Kidney capillary endothelial cell (primary cell): ENCODE results near the gene ARHGAP15.
"Not testable (repeated sequence)": the region's sequence is repeated elsewhere in the genome, so short reads cannot be mapped to it uniquely, and the experiment has no call there.

Experiments
- DNase-seq: peaks from one replicate; pipeline ENCODE4 v3.0.0-alpha.2; 2018; ENCODE audit warnings: low spot score

The ARHGAP15 gene

GRCh38 chr2:143128681-143129580, at the start of gene ARHGAP15:
Gene ARHGAP15, plus strand, starts transcription at chr2:143129419.
- DNase-seq: no peak

GRCh38 chr2:143081616-143082015, 47.6 kb upstream of the ARHGAP15 start:
- DNase-seq: no peak

GRCh38 chr2:143083636-143084035, 45.6 kb upstream of the ARHGAP15 start:
- peak; percentile 78 for DNase-seq

- DNase-seq: no peak
Measured at GRCh38 chr2:143084462-143084861, 44.8 kb upstream of the ARHGAP15 start.

GRCh38 chr2:143085125-143085784, 44.0 kb upstream of the ARHGAP15 start:
- DNase-seq: no peak

- DNase-seq: no peak
Measured at GRCh38 chr2:143087033-143087432, 42.2 kb upstream of the ARHGAP15 start.

- DNase-seq: no peak
Measured at GRCh38 chr2:143088388-143088787, 40.8 kb upstream of the ARHGAP15 start.

- not testable (repeated sequence) for DNase-seq
Measured at GRCh38 chr2:143089520-143089919, 39.7 kb upstream of the ARHGAP15 start.

- DNase-seq: peak; percentile 58
Measured at GRCh38 chr2:143110758-143111428, 18.3 kb upstream of the ARHGAP15 start.

- no peak for DNase-seq
Measured at GRCh38 chr2:143117225-143117624, 12.0 kb upstream of the ARHGAP15 start.

GRCh38 chr2:143121079-143121478, 8.1 kb upstream of the ARHGAP15 start:
- no peak for DNase-seq

GRCh38 chr2:143121957-143122356, 7.3 kb upstream of the ARHGAP15 start:
- DNase-seq: no peak

- no peak for DNase-seq
Measured at GRCh38 chr2:143123911-143124310, 5.3 kb upstream of the ARHGAP15 start.

- DNase-seq: no peak
Measured at GRCh38 chr2:143124445-143124844, 4.8 kb upstream of the ARHGAP15 start.

GRCh38 chr2:143125717-143126116, 3.5 kb upstream of the ARHGAP15 start:
- DNase-seq: no peak

GRCh38 chr2:143132355-143132754, 3.1 kb downstream of the ARHGAP15 start:
- DNase-seq: no peak

- DNase-seq: no peak
Measured at GRCh38 chr2:143133783-143134182, 4.6 kb downstream of the ARHGAP15 start.

GRCh38 chr2:143138292-143138691, 9.1 kb downstream of the ARHGAP15 start:
- DNase-seq: no peak

- DNase-seq: no peak
Measured at GRCh38 chr2:143139835-143140393, 10.7 kb downstream of the ARHGAP15 start.

GRCh38 chr2:143140864-143141661, 11.8 kb downstream of the ARHGAP15 start:
- no peak for DNase-seq

- DNase-seq: no peak
Measured at GRCh38 chr2:143142598-143142997, 13.4 kb downstream of the ARHGAP15 start.
